Measurements from ENCODE around the gene HPSE2.

HPSE2 gene

GRCh38 chr10:98666276-98666675, 569.4 kb downstream of the HPSE2 start:
- TF ChIP-seq, protein P1, sequence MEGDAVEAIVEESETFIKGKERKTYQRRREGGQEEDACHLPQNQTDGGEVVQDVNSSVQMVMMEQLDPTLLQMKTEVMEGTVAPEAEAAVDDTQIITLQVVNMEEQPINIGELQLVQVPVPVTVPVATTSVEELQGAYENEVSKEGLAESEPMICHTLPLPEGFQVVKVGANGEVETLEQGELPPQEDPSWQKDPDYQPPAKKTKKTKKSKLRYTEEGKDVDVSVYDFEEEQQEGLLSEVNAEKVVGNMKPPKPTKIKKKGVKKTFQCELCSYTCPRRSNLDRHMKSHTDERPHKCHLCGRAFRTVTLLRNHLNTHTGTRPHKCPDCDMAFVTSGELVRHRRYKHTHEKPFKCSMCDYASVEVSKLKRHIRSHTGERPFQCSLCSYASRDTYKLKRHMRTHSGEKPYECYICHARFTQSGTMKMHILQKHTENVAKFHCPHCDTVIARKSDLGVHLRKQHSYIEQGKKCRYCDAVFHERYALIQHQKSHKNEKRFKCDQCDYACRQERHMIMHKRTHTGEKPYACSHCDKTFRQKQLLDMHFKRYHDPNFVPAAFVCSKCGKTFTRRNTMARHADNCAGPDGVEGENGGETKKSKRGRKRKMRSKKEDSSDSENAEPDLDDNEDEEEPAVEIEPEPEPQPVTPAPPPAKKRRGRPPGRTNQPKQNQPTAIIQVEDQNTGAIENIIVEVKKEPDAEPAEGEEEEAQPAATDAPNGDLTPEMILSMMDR (IDR thresholded peaks at IDR 0.05; ENCODE audit: insufficient read depth, low read length, poor library complexity, severe bottlenecking), result no peak

DNA sequence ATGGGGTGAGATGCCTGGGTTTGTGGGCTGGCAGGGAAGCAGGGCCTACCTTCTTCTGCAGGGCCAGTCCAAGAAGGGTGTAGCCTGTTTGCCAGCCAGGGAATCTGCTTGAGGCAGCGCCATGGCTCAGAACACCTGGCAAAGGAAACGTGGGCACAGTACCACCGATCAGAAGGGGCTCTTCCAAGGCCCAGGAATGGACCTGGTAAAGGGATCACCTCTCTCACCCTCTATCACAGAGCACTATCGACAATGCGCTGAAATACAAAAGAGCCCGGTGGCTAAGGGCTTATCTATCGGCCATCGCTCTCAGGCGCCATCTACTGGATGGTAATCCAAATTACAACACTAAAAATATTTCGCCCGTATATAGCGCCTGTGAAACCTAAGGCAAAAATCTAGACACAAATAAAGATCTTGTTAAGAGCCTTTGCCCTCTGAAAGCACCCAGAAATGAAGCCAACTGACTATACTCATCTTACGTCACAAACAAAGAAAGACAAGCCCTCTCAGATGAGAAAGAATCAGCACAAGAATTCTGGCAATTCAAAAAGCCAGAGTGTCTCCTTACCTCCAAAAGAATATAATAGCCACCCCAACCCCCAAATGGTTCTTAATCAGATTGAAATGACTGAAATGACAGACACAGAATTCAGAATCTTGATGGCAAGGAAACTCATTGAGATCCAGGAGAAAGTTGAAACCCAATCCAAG, 571.2 kb downstream of the HPSE2 start:
- no peaks in the 10 kb centered on the region for H3K27me3 ChIP-seq (replicated peaks; ENCODE audit: control insufficient read depth, insufficient read depth, low read length)
- H3K36me3 ChIP-seq (ENCODE audit: control insufficient read depth, insufficient read depth, low read length), result no peaks in the 10 kb centered on the region
- DNase-seq (ENCODE audit: extremely low read depth, insufficient read length), result peak; percentile 19
- TF ChIP-seq, protein P1 (IDR thresholded peaks at IDR 0.05; ENCODE audit: insufficient read depth, low read length, poor library complexity, severe bottlenecking), result peak; percentile 77
- no peak overlapping the region for H3K4me3 ChIP-seq (replicated peaks; ENCODE audit: low read depth, low read length)

More at GRCh38 chr10:98666276-98666675, 569.4 kb downstream of the HPSE2 start:
- no peak overlapping the region for H3K4me3 ChIP-seq (replicated peaks; ENCODE audit: low read depth, low read length)
- H3K36me3 ChIP-seq (ENCODE audit: control insufficient read depth, insufficient read depth, low read length), result no peaks in the 10 kb centered on the region
- no peaks in the 10 kb centered on the region for H3K27me3 ChIP-seq (replicated peaks; ENCODE audit: control insufficient read depth, insufficient read depth, low read length)
- DNase-seq (ENCODE audit: extremely low read depth, insufficient read length), result no peak

- H3K27me3 ChIP-seq (replicated peaks; ENCODE audit: control insufficient read depth, insufficient read depth, low read length), result no peaks in the 10 kb centered on the region
- H3K4me3 ChIP-seq (replicated peaks; ENCODE audit: low read depth, low read length), result no peak overlapping the region
- no peaks in the 10 kb centered on the region for H3K36me3 ChIP-seq (ENCODE audit: control insufficient read depth, insufficient read depth, low read length)
- TF ChIP-seq, protein P1 (IDR thresholded peaks at IDR 0.05; ENCODE audit: insufficient read depth, low read length, poor library complexity, severe bottlenecking), result no peak
- DNase-seq (ENCODE audit: extremely low read depth, insufficient read length), result no peak
Observed at GRCh38 chr10:98659951-98660350, 575.7 kb downstream of the HPSE2 start.

- no peaks in the 10 kb centered on the region for H3K27me3 ChIP-seq (replicated peaks; ENCODE audit: control insufficient read depth, insufficient read depth, low read length)
- DNase-seq (ENCODE audit: extremely low read depth, insufficient read length), result no peak
- H3K4me3 ChIP-seq (replicated peaks; ENCODE audit: low read depth, low read length), result no peak overlapping the region
- TF ChIP-seq, protein P1 (IDR thresholded peaks at IDR 0.05; ENCODE audit: insufficient read depth, low read length, poor library complexity, severe bottlenecking), result no peak
- no peaks in the 10 kb centered on the region for H3K36me3 ChIP-seq (ENCODE audit: control insufficient read depth, insufficient read depth, low read length)
Observed at GRCh38 chr10:98655492-98655891, 580.2 kb downstream of the HPSE2 start.

GRCh38 chr10:98649170-98649569, 586.5 kb downstream of the HPSE2 start:
- no peak for DNase-seq (ENCODE audit: extremely low read depth, insufficient read length)
- H3K4me3 ChIP-seq (replicated peaks; ENCODE audit: low read depth, low read length), result no peak overlapping the region
- H3K27me3 ChIP-seq (replicated peaks; ENCODE audit: control insufficient read depth, insufficient read depth, low read length), result no peaks in the 10 kb centered on the region
- TF ChIP-seq, protein P1 (IDR thresholded peaks at IDR 0.05; ENCODE audit: insufficient read depth, low read length, poor library complexity, severe bottlenecking), result no peak
- H3K36me3 ChIP-seq (ENCODE audit: control insufficient read depth, insufficient read depth, low read length), result no peaks in the 10 kb centered on the region

All from GM06990 (cell line).